Subcutaneous abdominal adipose tissue (tissue), 5 donors: ENCODE data around the gene JADE2.
"Not testable (repeated sequence)": the region's sequence is repeated elsewhere in the genome, so short reads cannot be mapped to it uniquely, and the experiment has no call there.

Experiments used
- H3K27ac ChIP-seq: one replicate; pipeline ENCODE4 v1.7.0; 2013; ENCODE audit warnings: low read depth, mild to moderate bottlenecking, inconsistent platforms, low read length, moderate library complexity
- H3K27me3 ChIP-seq, 5 donors: one replicate each; pipeline ENCODE4 v1.7.0; 2013; ENCODE audit warnings: low read length in 5 of 5, inconsistent platforms in 1 of 5; ENCODE audit not compliant: control insufficient read depth in 5 of 5, insufficient read depth in 4 of 5
- H3K36me3 ChIP-seq, 5 donors: one replicate each; pipeline ENCODE4 v1.7.0; 2013; ENCODE audit warnings: low read length in 5 of 5; ENCODE audit not compliant: control insufficient read depth in 5 of 5, insufficient read depth in 5 of 5
- H3K4me1 ChIP-seq, 5 donors: one replicate each; pipeline ENCODE4 v1.7.0; 2013; ENCODE audit warnings: low read length in 5 of 5, mild to moderate bottlenecking in 3 of 5, moderate library complexity in 1 of 5; ENCODE audit not compliant: control insufficient read depth in 5 of 5, insufficient read depth in 5 of 5
- H3K4me3 ChIP-seq, 5 donors: one replicate each; pipeline ENCODE4 v1.7.0; 2013; ENCODE audit warnings: low read length in 5 of 5, low read depth in 1 of 5
- H3K9ac ChIP-seq, 5 donors: one replicate each; pipeline ENCODE4 v1.7.0; 2013; ENCODE audit warnings: low read length in 5 of 5, mild to moderate bottlenecking in 4 of 5, moderate library complexity in 3 of 5
- H3K9me3 ChIP-seq, 5 donors: one replicate each; pipeline ENCODE4 v1.7.0; 2013; ENCODE audit warnings: low read length in 5 of 5; ENCODE audit not compliant: control insufficient read depth in 5 of 5
- donor health status: healthy.
- donor health status: healthy.
- donor health status: healthy.
- donor health status: healthy.
- donor health status: healthy.

JADE2 gene

GRCh38 chr5:134551901-134552300, 26.4 kb downstream of the JADE2 start:
- H3K27me3 ChIP-seq = no peaks in the 10 kb centered on the region
- H3K4me3 ChIP-seq = no peak overlapping the region
- H3K9me3 ChIP-seq = no peaks in the 10 kb centered on the region
- H3K27ac ChIP-seq = peak overlapping the region; percentile 26
- H3K4me1 ChIP-seq = peaks cover 13 to 74% (median 52%) of the 10 kb centered on the region in 5 donors
- H3K36me3 ChIP-seq = peaks cover 0 to 63% (median 32%) of the 10 kb centered on the region in 5 donors
- no peak overlapping the region for H3K9ac ChIP-seq

GRCh38 chr5:134552301-134552700, 26.8 kb downstream of the JADE2 start:
- Histone ChIP-seq H3K9me3 (no peaks in the 10 kb centered on the region), H3K9ac (no peak overlapping the region), H3K27me3 (no peaks in the 10 kb centered on the region), H3K4me3 (no peak overlapping the region), H3K27ac (peak overlapping the region; percentile 26), H3K4me1 (peaks cover 13 to 70% (median 48%) of the 10 kb centered on the region in 5 donors), H3K36me3 (peaks cover 0 to 63% (median 33%) of the 10 kb centered on the region in 5 donors)

GRCh38 chr5:134552716-134553115, 27.2 kb downstream of the JADE2 start:
- H3K9me3 ChIP-seq, H3K4me3 ChIP-seq, H3K9ac ChIP-seq, H3K27me3 ChIP-seq: not testable (repeated sequence)
- Histone ChIP-seq H3K36me3 (peaks cover 0 to 60% (median 33%) of the 10 kb centered on the region in 5 donors), H3K27ac (peak overlapping the region; percentile 85), H3K4me1 (peaks cover 13 to 66% (median 43%) of the 10 kb centered on the region in 5 donors)

GRCh38 chr5:134553821-134554267, 28.4 kb downstream of the JADE2 start:
- Histone ChIP-seq H3K4me3 (peak overlapping the region in 1 of 5 donors; percentile 19), H3K9me3 (no peaks in the 10 kb centered on the region), H3K9ac (peak overlapping the region in 3 of 5 donors; percentile 2 to 41 (median 21)), H3K36me3 (peaks cover 0 to 53% (median 27%) of the 10 kb centered on the region in 5 donors), H3K27ac (peak overlapping the region; percentile 85), H3K4me1 (peaks cover 11 to 55% (median 34%) of the 10 kb centered on the region in 5 donors), H3K27me3 (no peaks in the 10 kb centered on the region)

GRCh38 chr5:134554319-134555222, 29.1 kb downstream of the JADE2 start:
- peak overlapping the region in 1 of 5 donors; percentile 19 for H3K4me3 ChIP-seq
- peaks cover 11 to 50% (median 34%) of the 10 kb centered on the region in 5 donors for H3K4me1 ChIP-seq
- H3K9me3 ChIP-seq = no peaks in the 10 kb centered on the region
- H3K27ac ChIP-seq = peak overlapping the region; percentile 85
- no peaks in the 10 kb centered on the region for H3K27me3 ChIP-seq
- peak overlapping the region in 4 of 5 donors; percentile 2 to 59 (median 42) for H3K9ac ChIP-seq
- peaks cover 0 to 56% (median 32%) of the 10 kb centered on the region in 5 donors for H3K36me3 ChIP-seq

GRCh38 chr5:134555223-134555889, 29.9 kb downstream of the JADE2 start:
- Histone ChIP-seq H3K4me1 (peaks cover 11 to 46% (median 34%) of the 10 kb centered on the region in 5 donors), H3K4me3 (no peak overlapping the region), H3K9me3 (no peaks in the 10 kb centered on the region), H3K36me3 (peaks cover 0 to 61% (median 40%) of the 10 kb centered on the region in 5 donors), H3K9ac (peak overlapping the region in 3 of 5 donors; percentile 26 to 59 (median 59)), H3K27ac (peak overlapping the region; percentile 85), H3K27me3 (no peaks in the 10 kb centered on the region)

- peaks cover 0 to 62% (median 45%) of the 10 kb centered on the region in 5 donors for H3K36me3 ChIP-seq
Observed at GRCh38 chr5:134555890-134556311, 30.4 kb downstream of the JADE2 start.

GRCh38 chr5:134556588-134556987, 31.1 kb downstream of the JADE2 start:
- Histone ChIP-seq H3K4me1 (peaks cover 11 to 47% (median 42%) of the 10 kb centered on the region in 5 donors), H3K36me3 (peaks cover 0 to 67% (median 52%) of the 10 kb centered on the region in 5 donors)
- H3K27me3 ChIP-seq, H3K9me3 ChIP-seq, H3K27ac ChIP-seq, H3K9ac ChIP-seq, H3K4me3 ChIP-seq: not testable (repeated sequence)

More at GRCh38 chr5:134555890-134556311, 30.4 kb downstream of the JADE2 start:
- H3K4me3 ChIP-seq = no peak overlapping the region
- H3K4me1 ChIP-seq = peaks cover 11 to 46% (median 35%) of the 10 kb centered on the region in 5 donors
- H3K27me3 ChIP-seq = no peaks in the 10 kb centered on the region
- peak overlapping the region in 2 of 5 donors; percentile 59 for H3K9ac ChIP-seq
- H3K9me3 ChIP-seq = no peaks in the 10 kb centered on the region
- peak overlapping the region; percentile 85 for H3K27ac ChIP-seq

GRCh38 chr5:134556994-134557393, 31.5 kb downstream of the JADE2 start:
- H3K27ac ChIP-seq = no peak overlapping the region
- no peaks in the 10 kb centered on the region for H3K27me3 ChIP-seq
- no peaks in the 10 kb centered on the region for H3K9me3 ChIP-seq
- peaks cover 11 to 49% (median 44%) of the 10 kb centered on the region in 5 donors for H3K4me1 ChIP-seq
- H3K9ac ChIP-seq = no peak overlapping the region
- H3K4me3 ChIP-seq = no peak overlapping the region
- H3K36me3 ChIP-seq = peaks cover 0 to 67% (median 53%) of the 10 kb centered on the region in 5 donors
